HG03521 (cell line): ENCODE data around the gene PLEKHG5.

Experiments
- ATAC-seq: cut with Tn5 transposase; IDR thresholded peaks from one replicate; pipeline ENCODE4 v1.9.1; 2021; ENCODE audit warnings: mild to moderate bottlenecking, moderate library complexity; ENCODE audit not compliant: unreplicated experiment

PLEKHG5 gene

GRCh38 chr1:6483017-6483760, 8.3 kb downstream of the PLEKHG5 start:
- no peak for ATAC-seq

- ATAC-seq: no peak
Measured at GRCh38 chr1:6481820-6482219, 9.6 kb downstream of the PLEKHG5 start.

GRCh38 chr1:6477039-6477820, 14.2 kb downstream of the PLEKHG5 start:
- ATAC-seq: no peak

- no peak for ATAC-seq
Measured at GRCh38 chr1:6476483-6476882, 15.0 kb downstream of the PLEKHG5 start.

- ATAC-seq: no peak
Measured at GRCh38 chr1:6475381-6476133, 15.9 kb downstream of the PLEKHG5 start.

- ATAC-seq: no peak
Measured at GRCh38 chr1:6474815-6475282, 16.6 kb downstream of the PLEKHG5 start.

- no peak for ATAC-seq
Measured at GRCh38 chr1:6473974-6474814, 17.3 kb downstream of the PLEKHG5 start.

GRCh38 chr1:6473156-6473555, 18.3 kb downstream of the PLEKHG5 start:
- no peak for ATAC-seq

GRCh38 chr1:6472391-6472790, 19.1 kb downstream of the PLEKHG5 start:
- no peak for ATAC-seq

GRCh38 chr1:6471970-6472368, 19.5 kb downstream of the PLEKHG5 start:
- ATAC-seq: no peak

- no peak for ATAC-seq
Measured at GRCh38 chr1:6471086-6471969, 20.1 kb downstream of the PLEKHG5 start.

- no peak for ATAC-seq
Measured at GRCh38 chr1:6470132-6471085, 21.1 kb downstream of the PLEKHG5 start.

GRCh38 chr1:6468729-6469461, 22.6 kb downstream of the PLEKHG5 start:
- no peak for ATAC-seq

- no peak for ATAC-seq
Measured at GRCh38 chr1:6467744-6468688, 23.5 kb downstream of the PLEKHG5 start.

- no peak for ATAC-seq
Measured at GRCh38 chr1:6467224-6467623, 24.2 kb downstream of the PLEKHG5 start.

- no peak for ATAC-seq
Measured at GRCh38 chr1:6466751-6467150, 24.7 kb downstream of the PLEKHG5 start.

- no peak for ATAC-seq
Measured at GRCh38 chr1:6466023-6466422, 25.4 kb downstream of the PLEKHG5 start, which contains the start of gene TNFRSF25. Gene TNFRSF25, minus strand, starts transcription at chr1:6466173. Its CDS starts 66 bp downstream, at chr1:6466107.
